ENCODE measurements around the gene ZIC1.

GRCh38 chr3:147396712-147397046, 12.5 kb upstream of the ZIC1 start:
- no peak for TF ChIP-seq CTCF (optimal IDR thresholded peaks at IDR 0.05 in 1 of 3, IDR thresholded peaks at IDR 0.05 in 1 of 3, conservative IDR thresholded peaks at IDR 0.05 in 1 of 3; ENCODE audit: extremely low read depth in 1 of 3, insufficient read depth in 2 of 3, low read length in 3 of 3)
- TF ChIP-seq EZH2 (IDR thresholded peaks at IDR 0.05; ENCODE audit: low read length) = peak; percentile 44

Measured in keratinocyte (primary cell).